Right atrium auricular region (tissue), 2 donors: ENCODE results near the gene USH2A. TPM values are rescaled to one million over a fixed set of nuclear protein-coding genes. Genes with fewer than 3 reads are reported as not detected.

Source experiments
- DNase-seq: peaks from one replicate; pipeline ENCODE4 v3.0.0-alpha.2; 2019; ENCODE audit warnings: low spot score
- H3K27ac ChIP-seq, 2 donors: fragments of 200-600 bp; sonication (generic); 1 replicate in 1 of 2; 2 replicates in 1 of 2; pipeline ENCODE4 v1.5.1; 2016 to 2019
- H3K27me3 ChIP-seq, 2 donors: fragments of 200-600 bp; sonication (generic); one replicate each; pipeline versions ENCODE4 v1.5.1 to v1.6.0; 2017 to 2019
- H3K36me3 ChIP-seq: fragments of 200-600 bp; sonication (generic); one replicate; pipeline ENCODE4 v1.5.1; 2016
- H3K4me1 ChIP-seq, 2 donors: fragments of 200-600 bp; sonication (generic); one replicate each; pipeline versions ENCODE4 v1.5.1 to v1.6.0; 2017 to 2019
- H3K4me3 ChIP-seq, 2 donors: fragments of 200-600 bp; sonication (generic); 1 replicate in 1 of 2; 2 replicates in 1 of 2; pipeline ENCODE4 v1.5.1; 2017 to 2019; ENCODE audit warnings: mild to moderate bottlenecking in 1 of 2, moderate library complexity in 1 of 2
- H3K9me3 ChIP-seq, 2 donors: fragments of 200-600 bp; sonication (generic); one replicate each; pipeline ENCODE4 v1.5.1; 2019
- total RNA-seq, 2 donors: library from RNA; depleted of rRNA; stranded (reverse); fragments of >200 nt; gene quantifications; one replicate each; pipeline ENCODE4 v1.1.0, GENCODE V29; 2016
- TF ChIP-seq, protein P1 (sequence below), 2 donors: fragments of 200-600 bp; sonication (generic); IDR thresholded peaks; one replicate each; pipeline ENCODE4 v1.5.1; 2019; ENCODE audit warnings: antibody characterized with exemption in 2 of 2

USH2A gene
- total RNA-seq, 2 donors from 2014 or later, result 2.4 to 5.6 TPM

DNA sequence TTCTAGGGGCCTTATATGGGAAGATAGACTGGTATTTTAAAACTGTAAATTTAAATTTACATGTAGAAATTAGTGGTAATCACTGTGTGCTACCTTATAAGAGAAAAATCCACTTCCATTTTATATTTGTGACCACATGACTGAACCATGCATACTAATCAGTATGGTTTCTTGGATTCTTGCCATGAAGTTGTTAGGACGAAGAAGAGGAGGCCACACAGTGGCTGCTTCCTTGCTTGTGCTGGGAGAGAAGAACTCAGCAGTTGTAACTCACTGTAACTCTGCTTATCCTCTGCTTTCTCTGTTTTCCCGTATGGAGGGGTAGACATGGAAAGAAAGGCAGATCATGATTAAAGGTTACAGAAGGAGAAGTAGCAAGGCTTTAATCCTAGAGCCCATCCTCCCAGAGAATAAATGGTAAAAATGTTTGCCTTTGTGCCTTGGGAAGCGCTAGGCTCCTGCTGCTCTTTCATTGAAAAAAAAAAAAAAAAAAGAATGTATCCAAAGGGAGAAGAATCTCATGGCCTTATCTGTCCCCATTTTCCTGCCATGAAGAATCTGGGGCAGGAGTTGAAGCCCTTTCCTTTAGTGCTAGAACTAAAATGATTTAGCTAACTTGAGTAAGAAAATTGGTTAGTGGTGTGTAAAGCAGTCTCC lies 823.7 kb downstream of the USH2A start:
- no peaks in the 10 kb centered on the region for H3K9me3 ChIP-seq
- peaks cover 13% of the 10 kb centered on the region for H3K36me3 ChIP-seq
- TF ChIP-seq, protein P1, sequence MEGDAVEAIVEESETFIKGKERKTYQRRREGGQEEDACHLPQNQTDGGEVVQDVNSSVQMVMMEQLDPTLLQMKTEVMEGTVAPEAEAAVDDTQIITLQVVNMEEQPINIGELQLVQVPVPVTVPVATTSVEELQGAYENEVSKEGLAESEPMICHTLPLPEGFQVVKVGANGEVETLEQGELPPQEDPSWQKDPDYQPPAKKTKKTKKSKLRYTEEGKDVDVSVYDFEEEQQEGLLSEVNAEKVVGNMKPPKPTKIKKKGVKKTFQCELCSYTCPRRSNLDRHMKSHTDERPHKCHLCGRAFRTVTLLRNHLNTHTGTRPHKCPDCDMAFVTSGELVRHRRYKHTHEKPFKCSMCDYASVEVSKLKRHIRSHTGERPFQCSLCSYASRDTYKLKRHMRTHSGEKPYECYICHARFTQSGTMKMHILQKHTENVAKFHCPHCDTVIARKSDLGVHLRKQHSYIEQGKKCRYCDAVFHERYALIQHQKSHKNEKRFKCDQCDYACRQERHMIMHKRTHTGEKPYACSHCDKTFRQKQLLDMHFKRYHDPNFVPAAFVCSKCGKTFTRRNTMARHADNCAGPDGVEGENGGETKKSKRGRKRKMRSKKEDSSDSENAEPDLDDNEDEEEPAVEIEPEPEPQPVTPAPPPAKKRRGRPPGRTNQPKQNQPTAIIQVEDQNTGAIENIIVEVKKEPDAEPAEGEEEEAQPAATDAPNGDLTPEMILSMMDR (IDR thresholded peaks at IDR 0.05), result no peak
- peak overlapping the region in 1 of 2 donors; percentile 1 for H3K27ac ChIP-seq
- no peak overlapping the region for H3K4me3 ChIP-seq
- H3K4me1 ChIP-seq, result peaks cover 0 to 15% of the 10 kb centered on the region in 2 donors
- no peak for DNase-seq
- H3K27me3 ChIP-seq, result no peaks in the 10 kb centered on the region

DNA sequence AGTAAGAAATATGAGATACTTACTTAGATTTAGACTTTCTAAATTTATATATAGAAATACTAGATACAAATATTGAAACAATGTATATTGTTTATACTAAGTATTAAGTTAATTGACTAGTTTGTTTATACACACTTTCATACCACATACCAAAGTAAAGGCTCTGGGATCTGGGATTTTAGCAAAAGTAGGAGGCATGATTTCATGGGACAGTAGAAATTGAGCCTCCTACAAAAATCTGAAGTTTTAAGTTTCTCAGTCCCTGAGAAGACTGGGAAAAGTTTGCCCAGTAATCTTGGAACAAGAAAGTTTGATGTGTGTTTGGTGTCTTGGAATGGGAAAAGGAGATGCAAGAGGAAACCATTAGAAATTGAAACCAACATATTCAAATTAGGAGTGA lies 825.3 kb downstream of the USH2A start:
- DNase-seq, result no peak
- H3K27ac ChIP-seq, result no peak overlapping the region
- no peaks in the 10 kb centered on the region for H3K27me3 ChIP-seq
- TF ChIP-seq, protein P1 (IDR thresholded peaks at IDR 0.05), result no peak
- no peaks in the 10 kb centered on the region for H3K9me3 ChIP-seq
- peaks cover 13% of the 10 kb centered on the region for H3K36me3 ChIP-seq
- H3K4me1 ChIP-seq, result peaks cover 0 to 23% of the 10 kb centered on the region in 2 donors
- no peak overlapping the region for H3K4me3 ChIP-seq

DNA sequence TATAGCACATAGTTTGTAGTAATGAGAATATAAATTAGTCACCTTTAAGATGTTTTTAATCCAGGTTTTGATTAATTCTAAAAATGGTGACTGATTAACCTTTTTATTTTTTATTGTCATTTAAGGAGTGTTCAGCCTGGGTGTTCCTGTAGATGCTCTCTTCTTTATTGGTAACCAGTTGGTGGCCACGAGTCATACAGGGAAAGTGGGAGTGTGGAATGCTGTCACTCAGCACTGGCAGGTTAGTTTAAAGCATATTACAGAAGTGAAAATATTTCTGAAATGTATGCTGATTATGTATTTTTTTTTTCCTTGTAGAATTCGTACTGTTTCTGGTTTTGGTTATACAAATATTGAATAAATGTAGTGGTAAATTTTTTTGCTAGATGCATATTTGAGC lies 828.0 kb downstream of the USH2A start:
- H3K27me3 ChIP-seq, result no peaks in the 10 kb centered on the region
- H3K27ac ChIP-seq, result no peak overlapping the region
- H3K4me1 ChIP-seq, result peaks cover 0 to 22% of the 10 kb centered on the region in 2 donors
- DNase-seq, result no peak
- TF ChIP-seq, protein P1 (IDR thresholded peaks at IDR 0.05), result no peak
- no peaks in the 10 kb centered on the region for H3K9me3 ChIP-seq
- H3K4me3 ChIP-seq, result no peak overlapping the region
- H3K36me3 ChIP-seq, result peaks cover 15% of the 10 kb centered on the region

DNA sequence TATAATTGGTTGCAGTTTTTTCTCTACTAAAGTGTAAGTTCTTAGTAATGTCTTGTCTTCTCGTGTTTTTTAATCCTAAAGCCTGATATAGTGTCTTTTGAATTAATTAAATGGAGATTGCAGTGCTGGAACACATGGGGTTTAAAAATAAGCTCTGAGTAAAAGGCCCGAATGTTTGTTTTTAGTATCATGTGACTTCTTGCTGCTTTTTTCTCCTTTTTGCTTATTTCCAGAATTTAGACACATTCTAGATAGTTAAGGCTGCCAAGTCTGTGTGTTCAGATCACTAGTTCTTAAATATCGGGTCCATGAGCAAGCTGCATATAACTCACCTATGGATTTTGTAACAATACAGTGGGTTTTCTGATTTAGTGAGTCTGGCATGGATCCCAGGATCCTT lies 828.6 kb downstream of the USH2A start:
- Histone ChIP-seq H3K27me3 (no peaks in the 10 kb centered on the region), H3K27ac (no peak overlapping the region), H3K36me3 (peaks cover 21% of the 10 kb centered on the region), H3K9me3 (no peaks in the 10 kb centered on the region), H3K4me3 (no peak overlapping the region), H3K4me1 (peaks cover 0 to 17% of the 10 kb centered on the region in 2 donors)
- TF ChIP-seq, protein P1 (IDR thresholded peaks at IDR 0.05), result no peak
- no peak for DNase-seq

DNA sequence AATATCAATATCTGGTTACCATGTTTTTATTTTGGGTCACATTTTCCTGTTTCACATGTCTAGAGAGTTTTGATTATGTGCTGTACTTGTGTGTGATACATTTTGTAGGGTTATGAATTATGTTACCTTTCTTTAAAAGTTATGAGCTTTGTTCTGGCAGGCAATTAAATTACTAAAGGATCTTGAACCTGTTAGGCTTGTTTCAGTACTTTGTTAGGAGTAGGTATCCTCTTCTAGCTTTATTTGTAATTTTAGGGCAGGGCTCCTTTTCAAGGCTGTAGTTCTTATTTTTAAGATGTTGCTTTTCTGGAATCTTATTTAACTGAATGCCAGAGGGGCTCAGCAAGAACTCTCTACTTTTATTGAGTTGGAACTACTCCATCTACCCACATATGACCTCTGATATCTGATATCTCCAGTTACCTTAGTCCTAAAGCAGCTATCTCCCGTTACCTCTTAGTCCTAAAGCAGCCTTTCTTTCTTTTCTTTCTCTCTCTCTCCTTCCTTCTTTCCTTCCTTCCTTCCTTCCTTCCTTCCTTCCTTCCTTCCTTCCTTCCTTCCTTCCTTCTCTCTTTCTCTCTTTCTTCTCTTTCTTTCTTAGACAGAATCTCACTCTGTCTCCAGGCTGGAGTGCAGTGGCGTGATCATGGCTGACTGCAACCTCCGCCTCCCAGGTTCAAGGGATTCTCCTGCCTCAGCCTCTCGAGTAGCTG lies 832.3 kb downstream of the USH2A start:
- Histone ChIP-seq H3K9me3 (no peaks in the 10 kb centered on the region), H3K4me3 (no peak overlapping the region), H3K4me1 (peaks cover 0 to 15% of the 10 kb centered on the region in 2 donors), H3K27me3 (no peaks in the 10 kb centered on the region), H3K27ac (no peak overlapping the region), H3K36me3 (peaks cover 34% of the 10 kb centered on the region)
- TF ChIP-seq, protein P1 (IDR thresholded peaks at IDR 0.05), result no peak
- no peak for DNase-seq
